Measurements from ENCODE around the gene RBM12.

GRCh38 chr20:35611482-35611881 is 53.2 kb downstream of the RBM12 start:
- TF ChIP-seq POLR2A (IDR thresholded peaks at IDR 0.05; ENCODE audit: low read length) (no peak), GATA1 (IDR thresholded peaks at IDR 0.05; ENCODE audit: low read depth, low read length) (no peak)
